HG03095 (cell line): Measurements from ENCODE around the gene DPYSL3.

Experiments
- ATAC-seq: cut with Tn5 transposase; IDR thresholded peaks from one replicate; pipeline ENCODE4 v1.9.1; 2021; ENCODE audit warnings: moderate library complexity; ENCODE audit not compliant: unreplicated experiment

DPYSL3 gene

DNA sequence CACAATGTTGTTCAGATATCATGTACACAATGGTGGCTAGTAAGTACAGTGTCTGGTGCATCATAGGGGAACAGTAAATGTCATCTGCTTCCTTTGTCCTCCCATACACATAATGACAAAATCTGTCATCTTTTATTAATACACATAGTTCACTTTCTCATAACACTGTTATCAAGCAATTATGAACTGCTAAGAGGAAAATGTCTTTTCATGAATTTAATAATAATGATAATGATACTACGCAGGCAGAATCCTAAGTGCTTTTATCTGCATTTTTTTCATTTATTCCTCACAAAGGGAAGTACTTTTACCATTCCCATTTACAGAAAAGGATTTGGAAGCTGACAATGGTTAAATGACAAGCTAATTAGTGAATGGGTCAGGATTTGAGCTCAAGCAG lies 35.7 kb downstream of the DPYSL3 start:
- ATAC-seq: no peak

DNA sequence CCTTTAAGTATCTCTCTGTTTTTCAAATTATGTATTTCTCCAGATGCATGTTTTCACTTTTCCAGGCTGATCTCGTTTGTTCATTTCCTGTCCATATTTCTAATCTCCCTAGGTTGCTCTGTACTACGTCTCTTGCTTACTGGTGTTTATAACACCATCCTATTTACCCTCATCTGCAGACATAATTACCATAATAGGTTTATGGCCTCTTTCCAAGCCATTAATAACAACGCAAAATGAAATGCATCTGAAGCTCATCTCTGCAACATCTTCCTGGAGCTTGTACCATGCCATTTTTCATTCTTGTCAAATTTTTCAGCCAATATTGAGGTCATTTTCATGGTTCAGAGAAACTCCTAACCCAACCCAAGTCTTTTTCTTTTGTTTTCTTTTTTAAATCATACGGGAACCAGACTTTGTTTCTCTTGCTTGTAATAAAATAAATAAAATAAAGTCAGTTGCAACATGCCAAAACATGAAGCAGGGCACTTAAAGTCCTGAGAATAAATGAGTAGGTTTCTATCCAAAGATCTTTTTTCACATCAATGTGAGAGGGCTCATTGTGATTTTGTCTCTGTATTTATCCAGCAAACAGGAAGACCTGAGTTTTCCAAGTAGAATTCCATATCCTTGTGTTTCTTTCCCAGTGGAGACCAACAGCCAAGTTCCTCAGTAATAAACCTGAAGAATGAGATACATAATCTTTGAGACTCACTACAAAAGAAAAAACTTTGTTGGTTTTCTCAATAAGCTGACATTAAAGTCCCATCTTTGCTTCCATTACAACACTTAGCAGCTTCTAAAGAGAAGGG lies 37.0 kb downstream of the DPYSL3 start:
- ATAC-seq: no peak

DNA sequence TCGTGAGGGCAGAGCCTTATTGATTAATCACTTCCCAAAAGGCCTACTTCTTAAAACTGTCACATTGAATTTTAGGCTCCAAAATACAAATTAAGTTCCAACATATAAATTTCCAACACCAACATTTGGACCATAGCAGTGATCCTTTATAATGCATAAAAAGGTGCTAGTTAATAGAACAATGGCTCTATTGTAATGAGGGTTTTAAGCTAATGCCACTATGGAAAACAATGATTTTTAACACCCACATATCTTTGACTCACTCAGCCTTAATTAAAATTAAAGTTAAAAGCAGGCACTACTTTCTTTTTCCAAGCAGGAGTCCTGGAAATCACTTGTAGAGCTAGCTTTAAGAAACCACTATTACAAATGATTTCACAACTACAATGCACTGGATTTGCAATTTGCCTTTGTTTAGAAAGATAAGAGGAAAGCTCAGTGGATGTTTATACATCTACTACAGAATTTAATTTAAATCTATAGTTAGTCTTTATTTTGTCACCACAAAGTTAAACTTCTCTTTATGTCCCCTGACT lies 41.8 kb downstream of the DPYSL3 start:
- no peak for ATAC-seq

DNA sequence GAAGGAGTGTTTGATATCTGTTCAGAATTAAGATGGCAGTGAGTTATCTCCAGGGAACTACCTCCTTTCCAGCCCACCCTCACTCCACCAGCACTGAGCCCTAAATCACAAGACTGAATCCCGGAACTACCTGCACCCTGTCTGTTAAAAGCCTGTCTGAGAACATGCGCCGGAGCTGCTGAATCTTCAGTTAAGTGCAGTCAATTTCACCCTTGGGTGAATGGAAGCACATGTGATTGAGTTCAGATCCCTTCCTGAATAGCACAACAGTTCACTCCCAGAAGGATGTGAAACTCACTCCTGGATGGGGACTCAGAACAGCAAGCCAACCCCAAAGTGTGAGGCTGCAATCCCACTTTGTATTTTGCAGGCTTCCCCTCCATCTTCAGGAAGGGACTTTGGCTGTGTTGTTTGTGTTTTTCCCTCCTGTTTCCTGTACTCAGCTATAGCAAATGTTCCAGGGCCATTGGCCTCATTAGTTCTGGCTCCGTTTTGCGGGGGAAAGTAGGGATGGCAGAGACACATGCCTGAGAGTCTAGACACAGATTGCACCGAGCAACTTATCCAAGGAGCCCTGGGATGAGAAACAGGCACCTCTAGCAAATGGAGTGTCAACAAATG lies 43.4 kb downstream of the DPYSL3 start:
- no peak for ATAC-seq

DNA sequence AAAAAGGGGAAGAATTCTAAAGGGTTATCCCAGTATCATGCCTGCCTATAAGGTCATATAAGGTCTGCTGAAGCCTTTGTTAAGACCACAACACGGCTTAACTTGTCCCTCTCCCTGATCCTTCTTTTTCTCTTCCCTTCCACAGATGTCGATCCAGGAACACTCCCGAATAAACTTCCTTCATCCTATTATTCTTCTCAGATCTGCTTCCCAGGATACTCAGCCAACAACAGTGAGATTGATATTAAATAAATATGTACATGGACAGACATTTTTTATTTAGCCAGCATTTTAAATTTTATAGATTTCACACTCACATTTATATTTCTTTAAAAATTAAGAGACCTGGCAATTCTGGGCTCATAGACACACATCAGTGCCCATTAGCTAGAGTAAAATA lies 44.1 kb downstream of the DPYSL3 start:
- no peak for ATAC-seq

DNA sequence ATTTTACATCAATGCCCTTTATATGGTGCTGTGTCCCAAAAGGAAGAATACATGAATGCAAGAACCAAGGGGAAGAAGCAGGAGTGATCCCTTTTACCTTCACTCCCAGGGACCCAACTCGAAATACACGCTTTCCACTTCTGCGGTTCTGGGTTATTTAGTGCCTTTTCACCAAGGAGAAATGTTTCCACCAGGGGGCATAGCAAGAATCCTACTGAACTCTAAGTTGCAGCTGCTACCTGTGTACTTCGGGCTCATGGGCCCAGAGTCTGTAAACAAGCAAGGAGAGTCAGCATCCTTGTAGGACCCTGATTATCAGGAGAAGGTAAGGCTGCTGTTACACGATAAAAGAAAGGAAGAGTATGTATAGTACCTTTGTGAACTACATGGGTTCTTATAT lies 45.7 kb downstream of the DPYSL3 start:
- no peak for ATAC-seq

DNA sequence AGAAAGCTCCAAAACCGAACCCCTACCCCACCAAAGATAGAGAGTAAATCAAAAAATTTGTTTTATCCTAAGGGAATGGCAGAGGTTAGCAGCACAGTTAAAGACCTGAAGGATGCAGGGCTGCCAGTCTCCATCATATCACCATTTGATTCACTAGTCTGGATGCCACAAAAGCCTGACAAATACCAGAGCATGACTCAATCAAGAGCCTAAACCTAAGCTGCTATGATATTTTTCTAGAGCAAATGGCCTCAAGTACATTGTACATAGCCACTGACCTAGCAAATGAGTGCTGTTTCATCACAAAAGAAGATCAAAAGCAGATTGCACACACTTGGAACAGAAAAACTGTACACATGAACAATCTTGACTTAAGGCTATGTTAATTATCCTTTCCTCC lies 48.0 kb downstream of the DPYSL3 start:
- no peak for ATAC-seq

DNA sequence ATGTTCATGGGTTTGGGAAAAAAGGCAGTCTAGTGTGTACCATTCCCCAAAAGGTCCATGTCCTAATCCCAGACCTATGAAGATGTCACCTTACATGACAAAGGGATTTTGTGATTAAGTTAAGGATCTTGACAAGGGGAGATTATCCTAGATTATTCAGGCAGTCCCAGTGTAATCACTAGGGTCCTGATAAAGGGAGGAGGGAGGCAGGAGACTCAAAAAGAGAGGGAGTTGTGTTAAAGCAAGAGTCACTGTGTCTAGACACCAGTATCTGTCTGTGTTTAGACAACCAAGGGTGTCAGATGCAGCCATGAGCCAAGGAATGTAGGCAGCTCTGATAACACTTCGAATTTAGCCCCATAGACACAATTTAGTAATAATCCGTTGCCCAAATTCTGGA lies 49.5 kb downstream of the DPYSL3 start:
- no peak for ATAC-seq

DNA sequence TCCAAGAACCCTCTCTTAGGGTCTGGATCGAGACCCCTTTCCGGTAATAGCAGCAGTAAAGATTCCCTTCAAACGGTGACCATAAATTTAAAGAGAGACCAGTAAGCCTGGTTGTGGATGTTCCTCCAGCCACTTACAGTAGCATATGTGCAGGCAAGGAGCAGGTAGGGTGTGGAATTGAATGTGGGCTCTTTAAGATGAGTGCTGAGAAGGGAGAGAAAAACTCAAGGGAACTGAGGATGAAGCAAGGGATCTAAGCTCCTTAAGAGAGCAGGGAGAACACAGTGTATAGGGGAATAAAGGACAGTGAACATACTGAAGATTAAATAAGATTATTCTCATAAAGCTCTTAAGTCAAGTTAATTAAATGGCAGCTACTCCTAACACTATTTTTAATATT lies 51.3 kb downstream of the DPYSL3 start:
- no peak for ATAC-seq

DNA sequence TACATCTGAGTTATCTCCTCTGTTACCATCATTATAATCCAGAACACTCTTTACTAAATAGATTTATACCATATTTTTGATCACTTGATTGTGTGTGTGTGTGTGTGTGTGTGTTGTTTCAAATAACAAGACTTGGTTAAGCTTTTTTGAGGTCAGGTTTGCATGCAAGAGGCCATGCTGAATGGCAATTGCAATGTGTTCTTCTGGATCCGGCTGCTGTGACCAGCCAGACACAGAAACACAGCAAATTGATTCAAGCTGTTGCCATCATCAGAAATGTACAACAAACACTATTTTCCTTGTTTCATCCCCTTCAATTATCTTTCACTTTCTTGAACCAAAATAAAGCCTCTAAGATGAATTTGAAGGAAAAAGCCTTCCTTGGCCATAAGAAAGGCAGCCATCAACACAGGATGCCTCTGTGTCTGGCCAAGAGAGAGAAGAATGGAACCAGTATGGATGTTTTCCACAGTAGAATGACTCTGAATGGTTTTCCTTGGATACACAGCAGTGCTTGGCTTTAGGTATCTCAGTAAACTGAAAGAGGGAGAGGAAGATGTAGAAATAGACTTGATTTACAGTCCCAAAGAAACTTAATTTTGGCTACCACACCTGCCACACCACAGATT lies 53.9 kb downstream of the DPYSL3 start:
- no peak for ATAC-seq

DNA sequence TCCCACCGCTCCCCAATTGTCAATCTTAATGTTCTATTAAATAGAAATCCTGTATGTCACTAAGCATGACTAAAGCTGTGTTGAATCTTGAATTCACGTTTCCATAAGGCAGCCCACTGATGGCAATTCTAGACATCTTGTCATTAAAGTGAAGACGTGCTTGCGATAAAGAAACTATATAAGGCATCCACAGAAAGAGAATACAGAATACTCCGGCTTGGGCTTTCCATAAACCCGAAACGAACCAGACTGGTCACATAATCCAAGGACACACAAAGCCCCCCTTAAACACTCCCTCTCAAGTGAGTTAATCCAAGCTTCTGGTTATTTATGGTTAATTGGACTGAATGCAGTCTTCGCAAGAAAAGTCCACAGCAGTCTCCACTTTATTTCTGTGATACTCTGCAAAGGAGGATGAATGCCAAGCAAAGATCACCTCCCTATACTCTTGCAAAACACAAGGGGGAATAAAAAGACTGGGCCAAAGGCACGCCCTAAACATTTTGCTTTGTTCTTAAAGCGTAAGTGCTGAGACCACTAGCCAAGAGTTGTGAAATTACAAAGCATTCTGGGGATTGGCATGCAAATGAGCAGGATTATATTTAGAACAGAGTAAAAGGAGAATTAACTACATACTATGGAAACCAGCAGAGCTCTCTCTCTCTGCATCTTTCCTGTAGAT lies 54.7 kb downstream of the DPYSL3 start:
- no peak for ATAC-seq

DNA sequence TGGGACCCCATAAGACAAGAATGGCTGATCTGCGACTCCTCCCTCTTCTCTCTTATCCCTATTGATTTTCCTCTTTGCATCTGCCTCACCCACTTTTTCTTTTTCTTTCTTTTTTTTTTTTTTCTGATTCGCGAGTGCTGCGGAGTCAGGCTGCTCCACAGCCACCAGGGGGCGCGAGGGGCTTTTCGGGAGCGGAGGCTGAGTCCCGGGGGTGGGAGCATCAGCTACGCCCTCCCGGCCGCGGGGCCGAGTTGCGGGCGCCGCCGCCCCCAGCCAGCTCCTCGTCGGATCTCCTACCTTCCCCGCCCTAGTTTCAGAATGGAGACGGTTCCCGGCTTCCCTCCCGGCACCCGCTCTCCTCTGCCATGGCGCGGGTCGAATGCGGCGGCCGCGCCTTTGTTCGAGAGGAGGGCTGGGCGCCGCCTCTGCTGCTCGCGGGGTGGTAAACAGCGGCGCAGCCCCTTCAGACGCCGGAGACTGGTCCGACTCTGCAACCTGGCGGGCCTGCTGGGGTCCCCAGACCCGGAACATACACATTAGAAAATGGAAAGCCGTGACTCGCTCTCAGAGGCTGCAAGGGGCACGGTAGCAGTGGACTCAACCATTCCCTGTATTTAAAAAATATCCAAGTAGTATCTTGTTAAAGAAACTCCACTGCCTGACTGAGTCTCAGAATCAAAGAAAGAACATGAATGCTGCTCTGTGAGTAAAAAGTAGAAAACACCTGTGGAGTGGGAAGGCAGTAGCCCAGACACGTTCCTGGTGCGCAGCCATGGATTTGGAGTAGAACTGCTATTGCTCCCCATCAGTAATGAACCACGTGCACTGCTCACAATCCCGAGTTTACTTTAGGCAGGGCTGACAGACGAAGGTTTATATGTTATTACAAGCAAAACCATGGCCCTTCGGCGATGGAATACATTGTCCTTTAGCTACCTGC lies 55.7 kb downstream of the DPYSL3 start:
- peak; percentile 72 for ATAC-seq

DNA sequence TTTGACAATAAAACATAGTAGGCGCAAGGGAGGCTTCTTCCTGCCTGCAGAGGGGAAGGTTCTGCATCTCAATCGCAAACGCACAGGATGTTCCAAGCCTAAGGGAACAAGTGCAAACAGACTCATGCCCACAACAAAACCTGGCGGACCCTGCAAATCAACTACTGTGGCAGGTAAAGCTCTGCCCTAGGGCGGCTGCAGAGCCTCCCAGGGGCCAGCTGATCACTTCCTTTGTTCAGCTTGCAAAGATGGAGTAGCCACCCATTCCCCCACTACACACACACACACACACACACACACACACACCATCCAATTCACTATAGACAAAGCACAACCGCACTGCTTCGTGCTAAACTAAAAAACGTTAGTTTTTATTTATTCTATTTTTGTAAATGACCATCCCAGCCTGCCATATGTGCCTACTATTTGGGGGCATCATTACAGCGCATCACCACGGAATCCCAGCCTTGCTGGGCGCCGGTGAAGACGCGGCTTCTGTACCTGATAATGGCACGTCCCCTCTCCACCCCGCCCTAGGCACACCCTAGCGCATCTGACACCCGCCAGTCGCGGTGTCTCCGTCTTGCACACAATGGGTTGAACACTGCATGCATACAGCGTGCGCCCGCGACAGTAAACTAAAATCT lies 57.6 kb downstream of the DPYSL3 start:
- no peak for ATAC-seq

DNA sequence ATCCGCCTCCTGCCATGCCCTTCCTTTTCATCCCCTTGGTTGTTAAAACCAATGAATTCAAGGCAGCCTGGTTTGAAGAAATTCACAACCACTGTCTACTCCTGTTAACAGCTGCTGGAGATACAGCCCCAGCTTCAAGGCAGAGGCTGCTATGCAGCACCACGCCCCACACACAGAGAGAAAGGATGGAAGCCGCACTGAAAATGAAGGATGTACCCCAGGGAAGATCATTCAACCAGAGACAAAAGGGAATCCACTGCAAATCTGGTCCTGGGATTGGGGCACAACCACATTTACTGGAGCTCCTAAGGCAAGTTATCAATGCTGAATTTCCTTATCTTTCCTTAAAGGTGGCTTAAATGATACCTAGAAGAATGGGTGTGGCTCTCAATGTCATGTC lies 58.7 kb downstream of the DPYSL3 start:
- ATAC-seq: no peak

DNA sequence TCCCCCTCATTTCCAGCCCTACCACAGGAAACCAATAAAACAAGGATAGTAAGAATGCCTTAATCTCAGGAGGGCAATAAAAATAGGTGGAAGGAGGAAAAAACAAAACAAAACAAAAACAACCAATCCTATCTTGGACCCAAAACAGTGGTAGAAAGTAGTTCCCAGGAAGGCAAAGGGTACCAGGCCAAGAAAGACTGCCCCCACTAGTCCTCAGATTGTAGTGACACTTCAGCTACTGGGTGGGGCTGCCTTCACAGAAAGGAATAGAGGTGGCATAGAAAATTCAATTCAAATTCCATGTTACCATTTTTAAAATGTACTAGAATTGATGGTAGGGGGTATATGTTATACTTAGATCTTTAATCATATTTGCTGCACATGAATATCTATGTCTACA lies 59.3 kb downstream of the DPYSL3 start:
- no peak for ATAC-seq

DNA sequence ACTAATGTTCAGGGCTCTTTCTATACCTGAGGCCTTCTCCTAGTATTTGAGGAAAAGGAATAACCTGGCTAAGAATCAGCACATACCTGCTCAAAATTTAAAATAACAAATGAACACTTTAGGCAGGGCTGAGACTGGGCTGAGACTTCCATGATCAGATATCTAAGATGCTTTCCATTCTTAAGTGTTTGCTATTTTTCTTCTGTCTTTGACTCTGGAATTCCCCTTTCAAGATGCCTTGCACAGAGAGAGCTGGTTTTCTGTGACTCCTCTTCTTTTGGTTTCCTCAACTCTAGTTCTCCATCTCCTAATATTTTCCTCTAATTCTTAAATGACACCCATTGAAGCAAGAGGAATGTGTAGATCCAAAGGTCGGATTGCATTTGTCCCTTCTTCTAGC lies 61.1 kb downstream of the DPYSL3 start:
- ATAC-seq: no peak

DNA sequence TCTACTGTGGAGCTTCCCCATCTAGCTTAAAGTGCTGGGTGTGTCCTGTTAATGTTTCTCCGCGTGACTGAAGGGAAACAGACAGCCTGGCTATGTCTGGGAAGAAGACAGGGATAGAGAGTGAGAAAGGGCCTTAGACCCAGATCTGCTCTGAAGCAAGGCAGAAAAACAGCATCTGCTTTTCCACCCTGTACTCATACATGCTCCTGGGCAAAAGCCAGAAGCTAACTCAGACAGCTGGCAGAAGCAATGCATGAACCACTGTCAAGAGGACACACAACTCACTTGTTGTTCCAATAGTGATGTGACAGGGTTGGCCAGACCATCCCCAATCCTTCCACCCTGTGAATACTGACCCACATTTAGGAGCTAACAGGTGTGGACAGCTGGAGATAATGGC lies 63.3 kb downstream of the DPYSL3 start:
- ATAC-seq: no peak

DNA sequence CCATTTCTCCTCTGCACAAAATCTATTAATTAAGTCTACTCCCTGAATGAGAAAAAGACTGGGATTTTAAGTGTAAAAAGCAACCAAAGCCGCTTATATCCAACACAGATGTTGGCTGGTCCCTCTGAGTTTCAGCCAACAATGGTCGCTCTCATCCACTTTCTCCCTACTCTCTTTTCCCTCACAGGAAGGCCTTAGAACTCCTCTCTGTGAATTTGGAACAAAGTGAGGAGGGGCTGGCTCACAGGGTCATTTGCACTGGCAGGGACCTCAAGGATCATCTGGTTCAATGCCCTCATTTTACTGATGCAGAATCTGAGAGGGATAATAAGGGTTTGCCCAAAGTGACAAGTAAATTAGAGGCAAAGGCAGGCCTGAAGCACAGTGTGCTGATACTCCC lies 64.0 kb downstream of the DPYSL3 start:
- no peak for ATAC-seq

DNA sequence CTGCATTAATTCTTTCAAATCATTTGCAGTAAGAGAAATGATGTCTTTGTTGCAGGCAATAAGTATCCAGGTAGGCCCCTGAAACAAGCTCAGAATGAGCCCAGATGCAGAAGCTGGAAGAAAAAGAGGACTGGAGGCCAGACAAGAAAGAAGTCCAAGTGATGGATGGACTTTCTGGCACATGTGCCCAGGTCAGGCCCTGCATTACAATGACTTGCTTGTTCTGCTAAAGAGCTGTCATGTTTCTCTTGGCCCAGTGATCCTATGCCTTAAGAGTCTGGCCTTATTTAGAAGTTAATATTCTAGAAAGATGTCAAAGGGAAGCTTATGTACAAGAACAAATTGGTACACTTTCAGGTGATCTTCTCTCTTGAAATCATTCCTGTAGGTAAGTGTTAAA lies 64.8 kb downstream of the DPYSL3 start:
- ATAC-seq: no peak

DNA sequence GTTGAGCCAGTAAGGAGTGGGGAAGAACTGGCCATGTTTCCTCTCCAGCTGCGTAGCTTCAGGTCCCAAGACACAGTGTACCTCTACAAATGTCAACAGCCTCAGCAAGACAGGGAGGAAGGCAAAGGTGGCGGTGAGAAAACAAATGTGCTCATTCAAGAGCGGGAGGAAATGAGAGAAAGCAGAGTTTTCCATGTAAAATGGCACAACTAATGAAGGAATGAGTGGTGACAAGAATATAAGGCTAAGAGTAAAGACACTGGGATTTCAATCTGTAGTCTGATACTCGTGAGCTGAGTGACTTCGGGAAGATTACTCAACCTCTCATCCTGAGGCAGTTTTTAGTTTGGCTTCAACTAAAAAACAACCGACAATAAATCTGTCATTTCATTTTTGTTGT lies 67.6 kb downstream of the DPYSL3 start:
- ATAC-seq: no peak
